Ishikawa (cell line): ENCODE data around the gene ARL10.

Experiments used
- CEBPB ChIP-seq: IDR thresholded peaks from 2 replicates; pipeline ENCODE4 v1.6.1; 2012
- CREB1 ChIP-seq: IDR thresholded peaks from 2 replicates; pipeline ENCODE4 v1.6.1; 2012; ENCODE audit warnings: low read depth
- EGR1 ChIP-seq: IDR thresholded peaks from 2 replicates; pipeline ENCODE4 v1.6.1; 2012
- EP300 ChIP-seq: IDR thresholded peaks from 2 replicates; pipeline ENCODE4 v1.6.1; 2012; ENCODE audit warnings: borderline replicate concordance
- FOXM1 ChIP-seq: IDR thresholded peaks from 2 replicates; pipeline ENCODE4 v1.6.1; 2012; ENCODE audit warnings: low read depth, borderline replicate concordance
- NFIC ChIP-seq: IDR thresholded peaks from 2 replicates; pipeline ENCODE4 v1.6.1; 2012
- RAD21 ChIP-seq: IDR thresholded peaks from 2 replicates; pipeline ENCODE4 v1.6.1; 2012; ENCODE audit warnings: low read depth
- TAF1 ChIP-seq: IDR thresholded peaks from 2 replicates; pipeline ENCODE4 v1.6.1; 2012; ENCODE audit warnings: low read depth, mild to moderate bottlenecking
- TCF12 ChIP-seq: IDR thresholded peaks from 2 replicates; pipeline ENCODE4 v1.6.1; 2012; ENCODE audit warnings: low read depth
- TEAD4 ChIP-seq: IDR thresholded peaks from 2 replicates; pipeline ENCODE4 v1.6.1; 2012
- YY1 ChIP-seq: IDR thresholded peaks from 2 replicates; pipeline ENCODE4 v1.6.1; 2012; ENCODE audit warnings: low read depth
- ZBTB7A ChIP-seq: IDR thresholded peaks from 2 replicates; pipeline ENCODE4 v1.6.1; 2012; ENCODE audit warnings: low read depth
- TF ChIP-seq, protein P1 (sequence below): IDR thresholded peaks from 2 replicates; pipeline ENCODE4 v1.6.1; 2012
- TF ChIP-seq, protein P2 (sequence below): IDR thresholded peaks from 2 replicates; pipeline ENCODE4 v1.6.1; 2012; ENCODE audit warnings: low read depth, mild to moderate bottlenecking
- TF ChIP-seq, protein P3 (sequence below): IDR thresholded peaks from 2 replicates; pipeline ENCODE4 v1.6.1; 2012

The ARL10 gene

DNA sequence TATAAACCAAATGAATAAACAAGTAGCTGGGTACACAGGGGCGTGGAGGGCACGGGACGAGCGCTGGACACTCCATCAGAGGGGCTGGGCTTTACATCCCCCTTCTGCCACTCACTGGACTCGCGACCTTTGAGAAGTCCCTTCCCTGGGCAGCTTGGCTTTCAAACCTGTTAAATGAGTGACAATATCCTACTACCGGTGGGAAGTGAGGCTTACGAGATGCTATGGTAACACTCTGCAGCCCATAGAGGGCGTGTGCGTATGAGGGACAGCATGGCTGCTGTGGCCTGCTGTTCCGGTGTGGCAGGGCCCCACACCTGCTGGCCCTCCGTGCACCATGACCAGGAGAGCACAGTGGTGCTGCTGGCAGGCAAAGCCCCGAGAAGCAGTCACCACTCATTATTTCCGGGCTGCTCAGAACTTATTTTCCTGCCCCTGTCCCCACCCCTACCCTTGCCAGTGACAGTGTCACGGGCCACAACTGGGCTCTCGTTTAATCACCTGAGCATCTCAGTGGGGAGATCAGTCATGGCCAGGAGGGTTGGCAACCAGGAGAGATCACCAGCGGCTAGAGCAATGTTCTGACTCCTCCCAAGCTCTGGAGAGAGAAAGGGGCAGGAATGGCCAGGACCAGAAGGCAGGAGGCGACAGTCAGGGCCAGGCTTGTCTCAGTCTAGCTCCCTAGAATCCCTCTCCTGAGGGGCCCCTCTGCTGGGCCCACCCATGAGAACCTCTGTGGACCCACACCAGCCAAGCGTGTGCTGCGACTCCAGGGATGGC is 40.6 kb downstream of the ARL10 start:
- TF ChIP-seq, protein P1, sequence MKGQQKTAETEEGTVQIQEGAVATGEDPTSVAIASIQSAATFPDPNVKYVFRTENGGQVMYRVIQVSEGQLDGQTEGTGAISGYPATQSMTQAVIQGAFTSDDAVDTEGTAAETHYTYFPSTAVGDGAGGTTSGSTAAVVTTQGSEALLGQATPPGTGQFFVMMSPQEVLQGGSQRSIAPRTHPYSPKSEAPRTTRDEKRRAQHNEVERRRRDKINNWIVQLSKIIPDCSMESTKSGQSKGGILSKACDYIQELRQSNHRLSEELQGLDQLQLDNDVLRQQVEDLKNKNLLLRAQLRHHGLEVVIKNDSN: no peak
- TF ChIP-seq, protein P2, sequence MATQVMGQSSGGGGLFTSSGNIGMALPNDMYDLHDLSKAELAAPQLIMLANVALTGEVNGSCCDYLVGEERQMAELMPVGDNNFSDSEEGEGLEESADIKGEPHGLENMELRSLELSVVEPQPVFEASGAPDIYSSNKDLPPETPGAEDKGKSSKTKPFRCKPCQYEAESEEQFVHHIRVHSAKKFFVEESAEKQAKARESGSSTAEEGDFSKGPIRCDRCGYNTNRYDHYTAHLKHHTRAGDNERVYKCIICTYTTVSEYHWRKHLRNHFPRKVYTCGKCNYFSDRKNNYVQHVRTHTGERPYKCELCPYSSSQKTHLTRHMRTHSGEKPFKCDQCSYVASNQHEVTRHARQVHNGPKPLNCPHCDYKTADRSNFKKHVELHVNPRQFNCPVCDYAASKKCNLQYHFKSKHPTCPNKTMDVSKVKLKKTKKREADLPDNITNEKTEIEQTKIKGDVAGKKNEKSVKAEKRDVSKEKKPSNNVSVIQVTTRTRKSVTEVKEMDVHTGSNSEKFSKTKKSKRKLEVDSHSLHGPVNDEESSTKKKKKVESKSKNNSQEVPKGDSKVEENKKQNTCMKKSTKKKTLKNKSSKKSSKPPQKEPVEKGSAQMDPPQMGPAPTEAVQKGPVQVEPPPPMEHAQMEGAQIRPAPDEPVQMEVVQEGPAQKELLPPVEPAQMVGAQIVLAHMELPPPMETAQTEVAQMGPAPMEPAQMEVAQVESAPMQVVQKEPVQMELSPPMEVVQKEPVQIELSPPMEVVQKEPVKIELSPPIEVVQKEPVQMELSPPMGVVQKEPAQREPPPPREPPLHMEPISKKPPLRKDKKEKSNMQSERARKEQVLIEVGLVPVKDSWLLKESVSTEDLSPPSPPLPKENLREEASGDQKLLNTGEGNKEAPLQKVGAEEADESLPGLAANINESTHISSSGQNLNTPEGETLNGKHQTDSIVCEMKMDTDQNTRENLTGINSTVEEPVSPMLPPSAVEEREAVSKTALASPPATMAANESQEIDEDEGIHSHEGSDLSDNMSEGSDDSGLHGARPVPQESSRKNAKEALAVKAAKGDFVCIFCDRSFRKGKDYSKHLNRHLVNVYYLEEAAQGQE: no peak
- TF ChIP-seq, protein P3, sequence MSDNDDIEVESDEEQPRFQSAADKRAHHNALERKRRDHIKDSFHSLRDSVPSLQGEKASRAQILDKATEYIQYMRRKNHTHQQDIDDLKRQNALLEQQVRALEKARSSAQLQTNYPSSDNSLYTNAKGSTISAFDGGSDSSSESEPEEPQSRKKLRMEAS: no peak
- TF ChIP-seq CEBPB (no peak), EP300 (no peak), TEAD4 (no peak), EGR1 (no peak), YY1 (no peak), NFIC (no peak), TAF1 (no peak), FOXM1 (no peak), ZBTB7A (no peak), CREB1 (no peak), RAD21 (no peak), TCF12 (no peak)

DNA sequence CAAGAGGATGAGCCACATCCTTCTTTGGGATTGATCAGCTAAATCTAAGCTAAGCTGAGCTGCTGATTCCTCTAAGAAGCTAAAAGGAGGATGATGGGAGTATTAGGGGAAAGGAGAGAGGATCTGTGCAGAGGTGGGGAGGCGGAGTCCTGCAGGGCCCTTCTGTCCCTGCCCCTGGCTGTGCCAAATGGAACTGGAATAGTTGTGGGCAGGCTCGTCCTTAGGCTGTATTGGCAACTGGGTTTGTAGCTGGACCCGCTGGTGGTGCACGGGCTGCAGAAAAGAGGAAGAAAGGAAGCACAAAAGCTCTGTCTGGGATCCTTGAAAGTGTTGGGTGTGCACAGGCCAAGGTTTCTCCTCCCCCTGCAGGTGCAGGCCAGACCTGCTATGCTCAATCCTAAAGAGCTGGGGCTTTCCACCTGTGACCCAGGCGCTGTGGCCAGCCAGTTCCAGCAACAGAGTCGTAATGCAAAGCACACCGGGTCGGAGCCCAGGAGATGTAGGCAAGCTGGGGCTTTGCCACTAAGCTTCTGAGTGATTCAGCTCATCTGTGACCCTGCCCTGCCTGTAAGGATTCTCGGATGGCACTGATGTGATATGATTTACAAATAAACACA is 41.3 kb downstream of the ARL10 start:
- TF ChIP-seq, protein P2: no peak
- TF ChIP-seq TCF12: no peak
- no peak for TF ChIP-seq TEAD4
- no peak for TF ChIP-seq YY1
- no peak for TF ChIP-seq RAD21
- TF ChIP-seq CEBPB: no peak
- TF ChIP-seq FOXM1: no peak
- TF ChIP-seq TAF1: no peak
- TF ChIP-seq EP300: no peak
- TF ChIP-seq, protein P1: no peak
- TF ChIP-seq, protein P3: no peak
- TF ChIP-seq EGR1: no peak
- TF ChIP-seq NFIC: no peak
- TF ChIP-seq CREB1: no peak
- TF ChIP-seq ZBTB7A: no peak

DNA sequence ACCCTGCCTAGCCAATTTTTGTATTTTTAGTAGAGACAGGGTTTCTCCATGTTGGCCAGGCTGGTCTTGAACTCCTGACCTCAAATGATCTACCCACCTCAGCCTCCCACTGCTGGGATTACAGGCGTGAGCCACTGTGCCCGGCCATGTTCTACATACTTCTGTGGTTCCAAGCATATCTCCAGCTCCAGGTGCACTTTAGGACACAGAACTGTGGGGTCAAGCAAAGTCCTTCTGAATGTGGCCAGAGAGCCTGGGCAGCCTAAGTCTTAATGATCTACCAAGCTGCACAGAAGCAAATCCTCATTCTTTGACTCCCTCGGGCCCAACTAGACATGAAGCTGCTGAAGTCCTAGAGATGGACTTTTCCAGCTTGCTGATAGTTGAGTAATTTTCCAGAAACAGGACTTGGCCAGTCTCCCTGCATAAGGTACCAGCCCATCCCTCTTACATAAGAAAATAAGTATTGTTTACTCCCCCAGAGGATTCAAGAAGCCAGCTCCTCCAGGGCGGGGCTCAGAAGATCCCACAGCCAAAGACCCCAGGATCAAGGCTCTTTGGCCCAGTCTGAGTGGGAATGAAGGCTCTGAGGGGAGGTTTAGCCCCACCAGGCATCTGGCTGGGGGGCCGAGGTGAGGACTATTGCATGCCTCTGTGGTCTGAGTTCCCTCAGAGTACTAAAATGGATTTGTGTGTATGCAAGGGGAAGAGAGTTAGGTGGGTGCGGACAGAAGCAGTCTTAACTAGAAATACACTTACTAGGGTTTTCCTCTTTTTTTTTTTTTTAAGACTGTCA is 42.4 kb downstream of the ARL10 start:
- TF ChIP-seq CEBPB (no peak), CREB1 (no peak), EGR1 (no peak), TEAD4 (no peak), RAD21 (no peak), NFIC (no peak), TCF12 (no peak), EP300 (no peak)
- TF ChIP-seq, protein P2: no peak

DNA sequence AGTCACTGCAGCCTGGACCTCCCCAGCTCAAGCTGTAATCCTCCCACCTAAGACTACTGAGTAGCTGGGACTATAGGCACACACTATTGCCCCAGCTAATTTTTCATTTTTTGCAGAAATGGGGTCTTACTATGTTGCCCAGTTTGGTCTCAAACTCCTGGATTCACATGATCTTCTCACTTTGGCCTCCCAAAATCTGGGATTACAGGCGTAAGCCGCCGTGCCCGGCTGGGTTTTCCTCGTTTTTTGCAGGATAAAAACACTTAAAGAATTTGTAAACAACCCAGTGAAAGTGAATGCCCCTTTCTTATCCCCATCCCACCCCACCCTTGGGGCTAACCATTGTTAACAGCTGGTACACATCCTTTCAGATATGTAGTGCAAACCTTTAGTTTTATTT is 43.3 kb downstream of the ARL10 start:
- TF ChIP-seq EP300: no peak
- TF ChIP-seq EGR1: no peak
- no peak for TF ChIP-seq CREB1
- no peak for TF ChIP-seq YY1
- TF ChIP-seq, protein P3: no peak
- TF ChIP-seq TEAD4: no peak
- TF ChIP-seq FOXM1: no peak
- TF ChIP-seq, protein P1: no peak
- TF ChIP-seq, protein P2: no peak
- TF ChIP-seq RAD21: no peak
- TF ChIP-seq TAF1: no peak
- TF ChIP-seq NFIC: no peak
- no peak for TF ChIP-seq TCF12
- TF ChIP-seq ZBTB7A: no peak
- TF ChIP-seq CEBPB: no peak
